OCI-LY7 (cell line): Measurements from ENCODE around the gene KLRF1.

ENCODE experiments used
- CTCF ChIP-seq: fragments of 200-600 bp; sonication (generic); conservative IDR thresholded peaks from 2 replicates; pipeline ENCODE4 v1.5.1; 2014; ENCODE audit warnings: mild to moderate bottlenecking, antibody characterized with exemption, low read length, moderate library complexity, mixed read lengths
- EZH2phosphoT487 ChIP-seq: fragments of 200-600 bp; sonication (generic); IDR thresholded peaks from 2 replicates; pipeline ENCODE4 v1.6.1; 2018; ENCODE audit warnings: low read depth, borderline replicate concordance, mild to moderate bottlenecking, mixed run types, antibody characterized with exemption, low read length, moderate library complexity, mixed read lengths

- TF ChIP-seq CTCF (no peak), EZH2phosphoT487 (no peak)
Measured at GRCh38 chr12:9781360-9781759, 45.9 kb upstream of the KLRF1 start.
